ENCODE measurements around the gene ARL6IP5. TPM values are rescaled to one million over a fixed set of nuclear protein-coding genes. Genes with fewer than 3 reads are reported as not detected.

The ARL6IP5 gene
- total and polyA plus RNA-seq, 9 of the 15 experiments (the other 6 are each of a cell fraction or from before 2014, with no cell fraction given) = 10.3 to 54.0 (median 12.7) TPM

DNA sequence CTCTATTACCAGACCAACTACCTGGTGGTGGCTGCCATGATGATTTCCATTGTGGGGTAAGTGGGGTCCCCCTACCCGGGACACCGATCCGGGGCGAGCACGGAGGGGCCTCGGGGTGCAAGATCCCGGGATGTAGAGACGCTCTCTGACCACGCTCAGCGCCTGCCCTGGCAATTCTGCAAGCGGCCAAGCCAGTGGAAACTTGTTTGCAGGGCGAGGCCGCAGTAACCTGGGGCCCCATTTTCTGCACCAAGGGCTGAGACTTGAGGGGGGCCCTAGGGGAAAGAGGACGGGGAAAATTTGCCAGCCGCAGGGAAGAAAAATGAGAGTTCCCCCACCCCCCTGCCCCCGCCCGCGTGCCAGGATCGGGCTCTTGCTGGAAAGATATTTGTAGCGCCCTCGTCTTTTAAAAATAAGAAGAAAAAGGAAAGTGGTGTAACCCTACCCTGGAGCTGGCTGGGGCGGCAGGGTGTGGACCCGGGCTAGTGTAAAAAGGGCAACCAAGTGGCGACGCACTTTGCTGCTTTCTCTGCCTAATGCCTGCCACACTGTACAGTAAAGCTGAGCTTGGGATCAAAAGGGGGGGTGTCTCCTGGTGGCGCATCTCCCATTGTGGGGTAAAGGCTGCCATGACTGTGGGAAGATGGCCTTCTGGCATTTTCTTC lies 563 bp downstream of the ARL6IP5 start:
- Histone ChIP-seq H2AFZ (ENCODE audit: low read depth, low read length) (peak overlapping the region; percentile 95), H3K4me2 (ENCODE audit: insufficient read depth, low read length) (peak overlapping the region; percentile 93), H3K4me1 (replicated peaks in 1 of 2; ENCODE audit: control insufficient read depth in 2 of 2, insufficient read depth in 2 of 2, low read length in 2 of 2) (peaks cover 9 to 36% of the 10 kb centered on the region in 2 experiments), H3K9ac (ENCODE audit: insufficient read depth in 1 of 2, low read depth in 2 of 2, low read length in 2 of 2) (peak overlapping the region; percentile 75 to 94), H3K27me3 (ENCODE audit: control insufficient read depth in 2 of 2, insufficient read depth in 2 of 2, low read length in 2 of 2) (no peaks in the 10 kb centered on the region), H3K27ac (ENCODE audit: extremely low read depth, low read depth, low read length) (peak overlapping the region; percentile 56), H4K20me1 (replicated peaks; ENCODE audit: control insufficient read depth, insufficient read depth, low read length) (no peaks in the 10 kb centered on the region), H3K9me1 (ENCODE audit: control insufficient read depth, insufficient read depth, low read length) (no peaks in the 10 kb centered on the region), H3K36me3 (ENCODE audit: control insufficient read depth, insufficient read depth, low read length) (no peaks in the 10 kb centered on the region), H3K4me3 (peak overlapping the region; percentile 88), H3K9me3 (replicated peaks; ENCODE audit: control insufficient read depth, insufficient read depth, low read depth, low read length) (no peaks in the 10 kb centered on the region), H3K79me2 (ENCODE audit: control insufficient read depth, insufficient read depth, low read length) (peaks cover 18% of the 10 kb centered on the region)
- intact Hi-C loops (cut with micrococcal nuclease) (loop anchor here (2.0 kb wide), 1 partner anchor 72 kb away; the partner anchor contains the start of gene EOGT), in situ Hi-C loops (cut with MboI) (no loop called here)
- POLR2A ChIA-PET = interaction anchor here (1.2 kb wide), 1 partner anchor 20 kb away, joined by 3 read pairs; no protein-coding TSS in a partner anchor
- TF ChIP-seq, protein P1, sequence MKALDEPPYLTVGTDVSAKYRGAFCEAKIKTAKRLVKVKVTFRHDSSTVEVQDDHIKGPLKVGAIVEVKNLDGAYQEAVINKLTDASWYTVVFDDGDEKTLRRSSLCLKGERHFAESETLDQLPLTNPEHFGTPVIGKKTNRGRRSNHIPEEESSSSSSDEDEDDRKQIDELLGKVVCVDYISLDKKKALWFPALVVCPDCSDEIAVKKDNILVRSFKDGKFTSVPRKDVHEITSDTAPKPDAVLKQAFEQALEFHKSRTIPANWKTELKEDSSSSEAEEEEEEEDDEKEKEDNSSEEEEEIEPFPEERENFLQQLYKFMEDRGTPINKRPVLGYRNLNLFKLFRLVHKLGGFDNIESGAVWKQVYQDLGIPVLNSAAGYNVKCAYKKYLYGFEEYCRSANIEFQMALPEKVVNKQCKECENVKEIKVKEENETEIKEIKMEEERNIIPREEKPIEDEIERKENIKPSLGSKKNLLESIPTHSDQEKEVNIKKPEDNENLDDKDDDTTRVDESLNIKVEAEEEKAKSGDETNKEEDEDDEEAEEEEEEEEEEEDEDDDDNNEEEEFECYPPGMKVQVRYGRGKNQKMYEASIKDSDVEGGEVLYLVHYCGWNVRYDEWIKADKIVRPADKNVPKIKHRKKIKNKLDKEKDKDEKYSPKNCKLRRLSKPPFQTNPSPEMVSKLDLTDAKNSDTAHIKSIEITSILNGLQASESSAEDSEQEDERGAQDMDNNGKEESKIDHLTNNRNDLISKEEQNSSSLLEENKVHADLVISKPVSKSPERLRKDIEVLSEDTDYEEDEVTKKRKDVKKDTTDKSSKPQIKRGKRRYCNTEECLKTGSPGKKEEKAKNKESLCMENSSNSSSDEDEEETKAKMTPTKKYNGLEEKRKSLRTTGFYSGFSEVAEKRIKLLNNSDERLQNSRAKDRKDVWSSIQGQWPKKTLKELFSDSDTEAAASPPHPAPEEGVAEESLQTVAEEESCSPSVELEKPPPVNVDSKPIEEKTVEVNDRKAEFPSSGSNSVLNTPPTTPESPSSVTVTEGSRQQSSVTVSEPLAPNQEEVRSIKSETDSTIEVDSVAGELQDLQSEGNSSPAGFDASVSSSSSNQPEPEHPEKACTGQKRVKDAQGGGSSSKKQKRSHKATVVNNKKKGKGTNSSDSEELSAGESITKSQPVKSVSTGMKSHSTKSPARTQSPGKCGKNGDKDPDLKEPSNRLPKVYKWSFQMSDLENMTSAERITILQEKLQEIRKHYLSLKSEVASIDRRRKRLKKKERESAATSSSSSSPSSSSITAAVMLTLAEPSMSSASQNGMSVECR (CRISPR knock-in tag; IDR thresholded peaks at IDR 0.05) = 0 out of 2 replicates have a peak, but pooled peaks have one; percentile 33
- TF ChIP-seq ZKSCAN3 (CRISPR knock-in tag; IDR thresholded peaks at IDR 0.05) (no peak), YY1 (IDR thresholded peaks at IDR 0.05; ENCODE audit: borderline replicate concordance in 1 of 3, control insufficient read depth in 1 of 3, extremely low read depth in 1 of 3, insufficient read depth in 3 of 3, insufficient read length in 1 of 3, insufficient replicate concordance in 2 of 3, low read depth in 1 of 3, low read length in 2 of 3) (peak in 1 of 3 experiments; percentile 29), PHF8 (IDR thresholded peaks at IDR 0.05; ENCODE audit: borderline replicate concordance, low read length) (peak; percentile 2; the same call in 1 of the 2 replicates), DACH1 (IDR thresholded peaks at IDR 0.05; ENCODE audit: partially characterized antibody) (no peak), TAF1 (IDR thresholded peaks at IDR 0.05; ENCODE audit: control insufficient read depth, extremely low read depth, insufficient read depth, low read length, severe bottlenecking) (peak; percentile 5)
- TF ChIP-seq, protein P2, sequence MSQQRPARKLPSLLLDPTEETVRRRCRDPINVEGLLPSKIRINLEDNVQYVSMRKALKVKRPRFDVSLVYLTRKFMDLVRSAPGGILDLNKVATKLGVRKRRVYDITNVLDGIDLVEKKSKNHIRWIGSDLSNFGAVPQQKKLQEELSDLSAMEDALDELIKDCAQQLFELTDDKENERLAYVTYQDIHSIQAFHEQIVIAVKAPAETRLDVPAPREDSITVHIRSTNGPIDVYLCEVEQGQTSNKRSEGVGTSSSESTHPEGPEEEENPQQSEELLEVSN (IDR thresholded peaks at IDR 0.05; ENCODE audit: borderline replicate concordance in 1 of 2, extremely low read depth in 1 of 2, insufficient read depth in 1 of 2, insufficient read length in 1 of 2, low read depth in 1 of 2, low read length in 1 of 2, poor library complexity in 1 of 2, severe bottlenecking in 1 of 2) = peak in 1 of 2 experiments; percentile 7
- TF ChIP-seq, protein P3, sequence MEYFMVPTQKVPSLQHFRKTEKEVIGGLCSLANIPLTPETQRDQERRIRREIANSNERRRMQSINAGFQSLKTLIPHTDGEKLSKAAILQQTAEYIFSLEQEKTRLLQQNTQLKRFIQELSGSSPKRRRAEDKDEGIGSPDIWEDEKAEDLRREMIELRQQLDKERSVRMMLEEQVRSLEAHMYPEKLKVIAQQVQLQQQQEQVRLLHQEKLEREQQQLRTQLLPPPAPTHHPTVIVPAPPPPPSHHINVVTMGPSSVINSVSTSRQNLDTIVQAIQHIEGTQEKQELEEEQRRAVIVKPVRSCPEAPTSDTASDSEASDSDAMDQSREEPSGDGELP (CRISPR knock-in tag; IDR thresholded peaks at IDR 0.05; ENCODE audit: borderline replicate concordance) = peak; percentile 54
- TF ChIP-seq, protein P4, sequence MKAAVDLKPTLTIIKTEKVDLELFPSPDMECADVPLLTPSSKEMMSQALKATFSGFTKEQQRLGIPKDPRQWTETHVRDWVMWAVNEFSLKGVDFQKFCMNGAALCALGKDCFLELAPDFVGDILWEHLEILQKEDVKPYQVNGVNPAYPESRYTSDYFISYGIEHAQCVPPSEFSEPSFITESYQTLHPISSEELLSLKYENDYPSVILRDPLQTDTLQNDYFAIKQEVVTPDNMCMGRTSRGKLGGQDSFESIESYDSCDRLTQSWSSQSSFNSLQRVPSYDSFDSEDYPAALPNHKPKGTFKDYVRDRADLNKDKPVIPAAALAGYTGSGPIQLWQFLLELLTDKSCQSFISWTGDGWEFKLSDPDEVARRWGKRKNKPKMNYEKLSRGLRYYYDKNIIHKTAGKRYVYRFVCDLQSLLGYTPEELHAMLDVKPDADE (conservative IDR thresholded peaks at IDR 0.05; ENCODE audit: control insufficient read depth, low read depth, low read length) = no peak
- ATAC-seq (peak; percentile 59), DNase-seq (ENCODE audit: extremely low read depth in 1 of 4, low spot score in 3 of 4) (peak; percentile 15 to 31 (median 18)), FAIRE-seq (no peak)
- CTCF ChIA-PET (ENCODE audit: low intra/inter-chr PET ratio) = no interaction called here
- WGBS (ENCODE audit: insufficient coverage, low coverage, missing lambda C conversion rate) = under 1% methylated on average over 22 of the region's 26 CpGs
- BruUV-seq (replicated peaks) = TSS peak; percentile 45

All from K562 (cell line).